ENCODE results near the gene PIEZO2.

DNA sequence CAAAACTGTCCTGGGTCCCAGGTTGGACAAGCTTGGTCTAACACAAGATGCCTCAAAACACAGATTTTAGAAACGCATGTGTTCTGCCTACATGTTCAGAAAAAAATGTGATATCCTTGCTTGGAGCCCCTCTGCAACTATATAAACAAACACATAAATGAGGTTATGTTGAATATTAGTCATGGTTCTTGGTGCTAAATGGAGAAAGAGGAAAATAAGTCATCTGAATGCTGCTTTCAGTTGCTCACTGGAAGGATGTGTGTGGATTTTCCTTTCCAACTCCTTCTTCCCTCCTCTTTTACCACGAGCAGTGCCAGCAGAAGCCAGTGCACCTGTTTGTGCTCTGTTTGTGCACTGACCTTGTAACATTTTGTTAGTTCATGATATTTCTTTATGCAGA lies 85.3 kb downstream of the PIEZO2 start:
- TF ChIP-seq, protein P1, sequence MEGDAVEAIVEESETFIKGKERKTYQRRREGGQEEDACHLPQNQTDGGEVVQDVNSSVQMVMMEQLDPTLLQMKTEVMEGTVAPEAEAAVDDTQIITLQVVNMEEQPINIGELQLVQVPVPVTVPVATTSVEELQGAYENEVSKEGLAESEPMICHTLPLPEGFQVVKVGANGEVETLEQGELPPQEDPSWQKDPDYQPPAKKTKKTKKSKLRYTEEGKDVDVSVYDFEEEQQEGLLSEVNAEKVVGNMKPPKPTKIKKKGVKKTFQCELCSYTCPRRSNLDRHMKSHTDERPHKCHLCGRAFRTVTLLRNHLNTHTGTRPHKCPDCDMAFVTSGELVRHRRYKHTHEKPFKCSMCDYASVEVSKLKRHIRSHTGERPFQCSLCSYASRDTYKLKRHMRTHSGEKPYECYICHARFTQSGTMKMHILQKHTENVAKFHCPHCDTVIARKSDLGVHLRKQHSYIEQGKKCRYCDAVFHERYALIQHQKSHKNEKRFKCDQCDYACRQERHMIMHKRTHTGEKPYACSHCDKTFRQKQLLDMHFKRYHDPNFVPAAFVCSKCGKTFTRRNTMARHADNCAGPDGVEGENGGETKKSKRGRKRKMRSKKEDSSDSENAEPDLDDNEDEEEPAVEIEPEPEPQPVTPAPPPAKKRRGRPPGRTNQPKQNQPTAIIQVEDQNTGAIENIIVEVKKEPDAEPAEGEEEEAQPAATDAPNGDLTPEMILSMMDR (IDR thresholded peaks at IDR 0.05; ENCODE audit: low read length): no peak
- TF ChIP-seq EZH2 (IDR thresholded peaks at IDR 0.05; ENCODE audit: borderline replicate concordance, low read length): no peak

Measured in OCI-LY1 (cell line).